HuH-7 (cell line): Measurements from ENCODE around the gene PSTPIP1.

Source experiments
- DNase-seq: peaks from one replicate; pipeline ENCODE4 v3.0.0; 2011; ENCODE audit warnings: low spot score

PSTPIP1 gene

DNA sequence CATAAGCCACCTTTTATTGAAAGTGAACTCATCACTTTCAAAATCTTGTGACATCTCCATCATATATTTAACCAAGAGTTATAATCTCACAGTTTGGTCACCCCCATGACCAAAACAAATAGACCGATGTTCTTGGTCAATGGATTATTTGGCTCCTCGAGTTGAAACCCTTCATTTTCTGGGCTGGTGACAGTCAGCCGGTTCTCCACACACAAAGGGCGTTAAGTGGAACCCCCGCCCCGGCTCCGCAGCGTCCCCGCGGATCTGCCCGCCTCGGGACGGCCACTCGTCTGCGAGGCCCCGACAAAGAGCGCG is 75.2 kb downstream of the PSTPIP1 start:
- DNase-seq, result no peak

DNA sequence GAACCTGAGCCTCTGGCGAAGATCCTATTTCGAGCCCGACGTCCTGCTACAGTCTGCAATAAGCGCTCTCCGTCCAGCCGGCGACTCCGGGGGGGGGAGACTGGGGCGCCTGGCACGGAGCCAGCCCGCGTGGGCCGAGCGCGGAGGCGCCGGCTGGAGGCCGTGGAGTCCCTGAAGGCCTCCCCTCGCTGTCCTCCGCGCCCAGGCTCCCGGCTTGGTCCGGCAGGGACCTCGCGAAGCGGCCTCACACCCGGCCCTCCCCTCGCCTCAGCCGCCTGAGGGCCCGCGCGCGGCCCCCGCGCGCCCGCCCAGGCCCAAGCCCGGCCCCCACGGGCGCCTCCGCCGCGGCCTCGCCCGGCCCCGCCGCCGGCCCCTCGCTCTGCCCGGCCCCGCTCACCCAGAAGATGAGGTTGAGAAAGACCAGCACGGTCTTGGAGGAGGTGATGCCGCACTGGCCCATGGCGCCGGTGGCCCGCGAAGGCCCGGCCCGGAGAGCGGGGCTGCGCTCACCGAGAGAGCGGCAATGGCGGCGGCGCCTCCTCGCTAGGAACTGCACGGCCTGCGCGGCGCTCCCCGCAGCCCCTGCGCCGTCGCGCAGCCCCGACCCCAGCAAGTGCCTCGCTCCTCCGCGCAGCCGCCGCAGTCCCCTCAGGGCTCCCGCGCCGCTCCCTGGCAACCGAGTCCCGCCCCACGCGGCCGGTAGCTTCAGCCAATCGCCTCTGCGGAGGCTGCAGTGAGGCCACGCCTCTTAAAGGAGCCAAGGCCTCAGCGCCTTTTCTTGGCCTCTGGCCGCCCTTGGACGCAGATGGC is 75.8 kb downstream of the PSTPIP1 start, which contains the start of gene TSPAN3:
TSPAN3 (minus strand) TSS at position 615 of the 810 bp plus-strand sequence; CDS start at position 460, 155 bp downstream.
- peak; percentile 98 for DNase-seq

DNA sequence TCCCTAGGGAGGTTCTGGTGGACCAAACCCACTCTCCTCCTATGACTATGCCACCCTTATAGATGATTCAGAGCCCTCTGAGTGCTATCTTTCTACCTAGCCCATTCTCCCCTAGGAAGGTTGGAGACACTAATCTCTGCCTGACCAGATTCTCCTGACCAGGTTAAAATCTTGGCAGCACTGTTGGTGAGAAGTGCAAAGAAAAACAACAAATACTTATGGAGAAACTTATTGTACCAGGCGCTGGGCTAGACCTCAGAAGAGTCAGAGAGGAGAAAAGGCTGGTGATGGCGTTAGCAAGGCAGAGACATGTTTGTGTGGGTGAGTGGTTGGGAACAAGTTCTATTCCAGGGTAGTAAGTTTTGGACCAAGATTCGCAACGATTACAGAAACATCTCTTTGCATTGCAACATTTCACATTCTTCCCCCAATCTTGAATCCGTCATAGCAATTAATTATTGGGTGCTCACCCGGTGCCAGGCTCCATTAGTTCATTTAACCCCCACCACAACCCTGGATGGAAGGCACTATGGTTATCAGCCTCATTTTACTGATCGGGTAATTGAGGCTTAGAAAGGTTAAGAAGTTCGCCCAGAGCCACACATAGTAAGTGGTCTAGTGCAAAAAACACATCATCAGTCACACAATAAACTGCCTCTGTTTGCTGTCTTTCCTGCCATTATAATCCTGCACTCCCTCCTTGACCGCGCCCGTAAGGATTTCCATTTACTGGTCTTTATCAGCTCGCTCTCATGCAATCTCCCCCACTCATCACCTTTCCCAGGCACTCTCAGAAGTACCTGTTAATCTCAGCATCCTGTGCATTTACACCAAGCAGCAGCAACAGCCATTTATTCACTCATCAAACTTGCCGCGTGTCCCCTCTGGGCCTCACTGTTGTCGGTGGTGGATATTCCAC is 76.6 kb downstream of the PSTPIP1 start:
- DNase-seq, result no peak

DNA sequence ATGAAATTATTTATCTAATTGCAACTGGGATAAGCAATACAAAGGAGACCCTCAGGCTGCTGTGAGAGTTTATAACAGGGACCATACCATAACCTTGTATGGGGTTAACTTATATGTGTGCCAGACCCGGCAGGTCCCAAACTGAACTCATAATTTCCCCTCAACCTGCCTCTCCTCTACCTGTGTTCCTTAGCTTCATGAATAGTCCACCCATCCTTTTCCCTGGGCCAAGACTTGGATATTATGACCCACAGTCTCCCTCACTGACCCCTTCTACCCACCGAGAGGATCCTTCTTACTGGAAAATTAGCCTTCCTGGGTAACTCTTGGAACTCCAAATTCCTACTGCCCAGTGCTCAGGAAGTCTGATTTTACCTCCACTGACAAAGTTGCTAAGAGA is 79.4 kb downstream of the PSTPIP1 start:
- no peak for DNase-seq

DNA sequence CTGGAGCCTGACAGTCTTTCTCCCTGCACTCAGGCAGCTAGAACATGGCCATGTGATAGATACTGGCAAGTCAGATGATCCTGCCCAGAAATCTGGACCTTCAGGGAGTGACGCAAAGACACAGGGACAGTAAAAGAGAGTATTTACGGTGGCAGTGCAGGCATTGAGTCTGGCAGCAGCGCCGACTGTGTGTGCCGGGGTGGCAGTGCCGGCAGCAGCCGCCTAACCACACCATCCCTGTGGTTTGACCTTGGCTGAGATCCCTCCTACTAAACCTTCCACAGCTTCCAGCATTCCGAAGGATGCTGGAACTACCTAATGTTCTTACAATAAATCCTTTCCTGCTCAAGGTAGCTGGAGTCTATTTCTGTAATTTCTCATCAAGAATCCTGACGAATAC is 80.6 kb downstream of the PSTPIP1 start:
- no peak for DNase-seq

DNA sequence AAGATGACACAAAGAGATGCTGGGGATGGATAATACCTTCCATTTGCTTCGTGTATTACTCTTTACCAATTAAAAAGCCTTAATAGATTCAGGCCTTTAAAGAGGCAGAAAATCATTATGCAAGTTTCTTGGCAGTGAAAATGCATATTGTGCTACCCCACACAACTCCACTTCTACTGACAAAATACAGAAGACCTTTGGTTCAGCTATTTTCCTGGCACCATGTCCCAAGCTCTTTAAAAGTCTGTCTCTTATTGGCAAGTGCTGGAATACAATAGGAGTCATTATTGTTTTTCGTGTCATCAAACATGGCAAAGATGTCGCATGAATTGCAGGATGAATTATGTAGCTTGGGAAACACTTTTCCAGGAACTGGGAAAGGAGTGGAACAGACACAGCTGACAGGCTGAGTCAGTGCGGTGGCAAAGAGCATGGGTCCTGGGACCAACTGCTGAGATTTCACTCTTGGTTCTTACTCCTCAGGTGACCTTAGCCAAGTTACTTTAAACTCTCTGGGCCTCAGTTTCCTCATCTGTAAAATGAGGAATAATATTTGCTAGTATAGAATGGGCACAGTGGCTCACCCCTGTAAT is 81.5 kb downstream of the PSTPIP1 start:
- no peak for DNase-seq

DNA sequence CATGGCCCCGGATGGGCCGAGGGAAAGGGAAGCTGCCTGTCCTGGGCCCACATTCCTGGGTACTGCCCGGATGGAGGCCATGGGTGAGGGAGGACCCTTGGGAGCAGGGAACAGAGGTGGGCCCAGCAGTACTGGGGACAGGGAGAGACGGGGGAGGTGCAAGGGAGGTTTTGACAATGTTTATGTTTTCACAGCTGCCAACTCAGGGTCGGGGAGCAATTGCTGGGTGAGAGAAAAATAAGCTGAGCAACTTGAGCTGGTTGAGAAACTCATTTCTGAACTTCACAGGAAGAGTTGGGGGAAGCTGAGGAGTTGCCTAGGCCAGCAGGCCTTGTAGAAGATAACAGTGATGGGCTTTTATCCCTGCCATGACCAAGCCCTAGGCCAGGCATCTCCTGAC is 87.0 kb downstream of the PSTPIP1 start:
- DNase-seq, result no peak

DNA sequence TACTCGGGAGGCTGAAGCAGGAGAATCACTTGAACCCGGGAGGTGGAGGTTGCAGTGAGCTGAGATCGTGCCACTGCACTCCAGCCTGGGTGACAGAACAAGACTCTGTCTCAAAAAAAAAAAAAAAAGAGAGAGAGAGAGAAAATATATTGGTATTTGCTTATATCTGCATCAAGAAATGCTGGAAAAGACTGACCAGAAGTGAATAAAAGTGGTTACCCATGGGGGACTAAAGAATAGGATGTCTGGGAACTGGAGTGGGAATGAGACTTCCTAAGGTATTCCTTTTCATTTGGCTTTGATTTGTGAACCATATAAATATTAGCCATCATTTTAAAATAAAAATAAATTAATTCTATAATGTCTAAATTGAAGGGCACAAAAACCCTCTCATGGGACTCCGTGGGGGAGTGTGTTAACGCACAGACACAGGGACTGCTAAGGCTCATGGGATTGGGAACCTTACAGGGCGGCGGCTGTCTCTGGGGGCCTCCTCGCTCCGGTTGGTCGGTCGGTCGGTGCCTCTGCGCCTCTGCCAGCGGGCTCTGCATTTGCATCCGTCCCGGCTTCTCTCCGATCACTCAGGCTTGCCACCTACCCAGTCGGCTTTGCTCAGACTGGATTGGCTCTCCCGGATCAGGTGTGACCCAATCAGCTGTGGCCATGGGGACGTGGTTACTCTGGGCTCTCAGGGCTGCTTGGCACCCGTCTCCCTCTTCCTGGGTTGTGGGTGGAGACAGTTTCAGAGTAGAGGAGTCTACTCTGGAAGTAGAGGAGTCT is 88.6 kb downstream of the PSTPIP1 start:
- peak; percentile 95 for DNase-seq

DNA sequence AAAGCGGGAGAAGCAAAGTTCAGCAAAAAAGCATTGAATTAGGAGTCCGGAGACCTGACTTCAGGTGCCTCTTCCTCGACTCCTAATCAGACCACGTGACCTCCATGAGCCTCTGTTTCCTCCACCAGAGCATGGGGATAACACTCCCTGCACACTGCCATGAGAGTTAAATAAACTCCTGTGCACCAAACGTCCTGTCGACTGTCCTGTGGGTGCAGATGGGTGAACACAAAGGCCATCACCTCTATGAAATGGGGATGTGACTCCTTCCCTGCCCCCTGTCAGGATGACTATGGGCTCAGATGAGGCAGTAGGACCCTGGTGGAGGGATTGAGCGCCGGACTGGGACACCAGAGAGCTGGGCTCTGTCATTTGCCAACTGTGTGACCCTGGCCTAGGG is 89.5 kb downstream of the PSTPIP1 start:
- DNase-seq, result no peak

DNA sequence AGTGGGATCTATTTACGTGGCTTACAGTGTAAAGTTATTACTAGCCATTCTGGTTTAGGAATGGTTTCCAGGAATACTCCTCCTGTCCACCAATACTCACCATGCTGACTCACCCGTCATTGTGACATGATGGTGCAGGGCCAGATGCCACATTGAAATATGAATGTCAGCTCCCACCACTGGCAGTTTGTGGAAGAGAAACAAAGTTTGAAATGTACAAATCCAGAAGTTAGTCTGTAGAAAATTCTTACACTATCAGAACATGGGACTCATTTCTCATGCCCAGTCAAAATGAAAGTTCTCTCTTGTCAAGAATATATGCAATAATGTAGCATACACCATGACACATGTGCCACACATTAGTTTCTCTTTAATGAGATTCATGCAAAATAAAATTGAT is 90.4 kb downstream of the PSTPIP1 start:
- no peak for DNase-seq
